HG02970 (cell line): ENCODE data around the gene DGCR2.
"Not testable (repeated sequence)": the region's sequence is repeated elsewhere in the genome, so short reads cannot be mapped to it uniquely, and the experiment has no call there.

Experiments used
- ATAC-seq: cut with Tn5 transposase; IDR thresholded peaks from one replicate; pipeline ENCODE4 v1.9.1; 2021; ENCODE audit warnings: mild to moderate bottlenecking, moderate library complexity, moderate number of reproducible peaks; ENCODE audit not compliant: unreplicated experiment, low FRiP score

The DGCR2 gene

GRCh38 chr22:19034031-19034723 lies 88.0 kb downstream of the DGCR2 start:
- ATAC-seq = not testable (repeated sequence)

- not testable (repeated sequence) for ATAC-seq
Observed at GRCh38 chr22:19033568-19033905, 88.7 kb downstream of the DGCR2 start.

- ATAC-seq = not testable (repeated sequence)
Observed at GRCh38 chr22:19032898-19033567, 89.2 kb downstream of the DGCR2 start.

- not testable (repeated sequence) for ATAC-seq
Observed at GRCh38 chr22:19032156-19032785, 89.9 kb downstream of the DGCR2 start.

- not testable (repeated sequence) for ATAC-seq
Observed at GRCh38 chr22:19030889-19031252, 91.3 kb downstream of the DGCR2 start.

- ATAC-seq = not testable (repeated sequence)
Observed at GRCh38 chr22:19030226-19030888, 91.9 kb downstream of the DGCR2 start.

GRCh38 chr22:19029113-19030103 lies 92.8 kb downstream of the DGCR2 start:
- ATAC-seq = not testable (repeated sequence)

GRCh38 chr22:19028060-19028455 lies 94.2 kb downstream of the DGCR2 start:
- not testable (repeated sequence) for ATAC-seq

- not testable (repeated sequence) for ATAC-seq
Observed at GRCh38 chr22:19027371-19028059, 94.7 kb downstream of the DGCR2 start.

- not testable (repeated sequence) for ATAC-seq
Observed at GRCh38 chr22:19026080-19026479, 96.1 kb downstream of the DGCR2 start.

GRCh38 chr22:19024956-19025489 lies 97.2 kb downstream of the DGCR2 start:
- not testable (repeated sequence) for ATAC-seq

- ATAC-seq = not testable (repeated sequence)
Observed at GRCh38 chr22:19023931-19024330, 98.3 kb downstream of the DGCR2 start.

- no peak for ATAC-seq
Observed at GRCh38 chr22:19022755-19023154, 99.5 kb downstream of the DGCR2 start.

- ATAC-seq = no peak
Observed at GRCh38 chr22:19019679-19020032, 102.6 kb downstream of the DGCR2 start.

GRCh38 chr22:19019029-19019678 lies 103.1 kb downstream of the DGCR2 start:
- no peak for ATAC-seq

GRCh38 chr22:19018256-19018655 lies 104.0 kb downstream of the DGCR2 start:
- no peak for ATAC-seq

GRCh38 chr22:19016081-19016766 lies 106.0 kb downstream of the DGCR2 start:
- ATAC-seq = no peak

- ATAC-seq = no peak
Observed at GRCh38 chr22:19014886-19015285, 107.3 kb downstream of the DGCR2 start.
